CD4-positive, alpha-beta T cell treated with Interferon alpha-2 for 1 hour (primary cell): ENCODE measurements around the gene SYT11.
"Not testable (repeated sequence)": the region's sequence is repeated elsewhere in the genome, so short reads cannot be mapped to it uniquely, and the experiment has no call there.

ENCODE experiments used
- DNase-seq, 2 donors: peaks; one replicate each; pipeline ENCODE4 v3.0.0-alpha.2; 2020 to 2022

SYT11 gene

GRCh38 chr1:155860970-155861510 lies 1.7 kb downstream of the SYT11 start:
- no peak for DNase-seq

- DNase-seq: no peak
Observed at GRCh38 chr1:155861896-155862295, 2.5 kb downstream of the SYT11 start.

GRCh38 chr1:155864393-155864792 lies 5.0 kb downstream of the SYT11 start:
- DNase-seq: no peak

- DNase-seq: no peak
Observed at GRCh38 chr1:155867766-155868165, 8.4 kb downstream of the SYT11 start.

GRCh38 chr1:155871390-155871789 lies 12.0 kb downstream of the SYT11 start:
- DNase-seq: no peak

GRCh38 chr1:155872527-155872926 lies 13.2 kb downstream of the SYT11 start:
- no peak for DNase-seq

- no peak for DNase-seq
Observed at GRCh38 chr1:155873860-155874259, 14.5 kb downstream of the SYT11 start.

GRCh38 chr1:155877945-155878344 lies 18.6 kb downstream of the SYT11 start:
- no peak for DNase-seq

- DNase-seq: no peak
Observed at GRCh38 chr1:155880251-155880650, 20.9 kb downstream of the SYT11 start.

- no peak for DNase-seq
Observed at GRCh38 chr1:155880950-155881349, 21.6 kb downstream of the SYT11 start.

- no peak for DNase-seq
Observed at GRCh38 chr1:155882235-155882634, 22.9 kb downstream of the SYT11 start.

GRCh38 chr1:155882766-155883165 lies 23.4 kb downstream of the SYT11 start:
- no peak for DNase-seq

- DNase-seq: no peak
Observed at GRCh38 chr1:155884031-155884960, 24.9 kb downstream of the SYT11 start.

GRCh38 chr1:155884982-155885381 lies 25.6 kb downstream of the SYT11 start:
- DNase-seq: no peak

GRCh38 chr1:155888481-155888880 lies 29.1 kb downstream of the SYT11 start:
- DNase-seq: no peak

GRCh38 chr1:155889566-155889965 lies 30.2 kb downstream of the SYT11 start:
- DNase-seq: no peak

GRCh38 chr1:155890251-155890650 lies 30.9 kb downstream of the SYT11 start:
- no peak for DNase-seq

GRCh38 chr1:155892796-155893195 lies 33.4 kb downstream of the SYT11 start:
- DNase-seq: no peak

GRCh38 chr1:155893389-155894142 lies 34.2 kb downstream of the SYT11 start:
- peak in 1 of 2 donors; percentile 39 for DNase-seq

GRCh38 chr1:155895617-155896016 lies 36.2 kb downstream of the SYT11 start:
- not testable (repeated sequence) for DNase-seq

GRCh38 chr1:155896476-155896875 lies 37.1 kb downstream of the SYT11 start:
- DNase-seq: not testable (repeated sequence)

GRCh38 chr1:155897746-155898145 lies 38.4 kb downstream of the SYT11 start:
- DNase-seq: no peak

- DNase-seq: no peak
Observed at GRCh38 chr1:155898888-155899287, 39.5 kb downstream of the SYT11 start.

GRCh38 chr1:155899683-155900082 lies 40.3 kb downstream of the SYT11 start:
- DNase-seq: no peak
